Activated CD8-positive, alpha-beta T cell treated with anti-CD3 and anti-CD28 coated beads for 36 hours (primary cell): ENCODE data around the gene MACF1. TPM values are rescaled to one million over a fixed set of nuclear protein-coding genes. Genes with fewer than 3 reads are reported as not detected.
"Not testable (repeated sequence)": the region's sequence is repeated elsewhere in the genome, so short reads cannot be mapped to it uniquely, and the experiment has no call there.

Source experiments
- ATAC-seq: fragments of 200-7000 bp; cut with Tn5 transposase; one replicate; pipeline ENCODE4 v1.10.0; 2021; ENCODE audit warnings: mild to moderate bottlenecking, moderate library complexity
- CTCF ChIA-PET: fragments of 350-600 bp; sonication (Branson Sonifier 250); formaldehyde crosslinking; loops from one replicate; lab custom pipeline; 2021; ENCODE audit warnings: antibody characterized with exemption; lab: Charles Lee
- POLR2A ChIA-PET: fragments of 350-600 bp; sonication (Branson Sonifier 250); formaldehyde crosslinking; loops from one replicate; lab custom pipeline; 2021; ENCODE audit warnings: antibody characterized with exemption; lab: Charles Lee
- DNase-seq: peaks from one replicate; pipeline ENCODE4 v3.0.0-alpha.2; 2020
- H3K27ac Mint-ChIP-seq: one replicate; pipeline ENCODE4 v1.8.0; 2021; ENCODE audit warnings: mild to moderate bottlenecking, mixed read lengths
- H3K27me3 Mint-ChIP-seq: one replicate; pipeline ENCODE4 v1.8.0; 2021; ENCODE audit warnings: mixed read lengths
- H3K36me3 Mint-ChIP-seq: one replicate; pipeline ENCODE4 v1.8.0; 2021; ENCODE audit warnings: low read depth, mixed read lengths
- H3K4me1 Mint-ChIP-seq: one replicate; pipeline ENCODE4 v1.8.0; 2021; ENCODE audit warnings: low read depth, mixed read lengths
- H3K4me3 Mint-ChIP-seq: one replicate; pipeline ENCODE4 v1.8.0; 2021; ENCODE audit warnings: mild to moderate bottlenecking, moderate library complexity, mixed read lengths
- H3K9me3 Mint-ChIP-seq: one replicate; pipeline ENCODE4 v1.8.0; 2021; ENCODE audit warnings: mixed read lengths
- intact Hi-C: fragments of 100-400 bp; cut with micrococcal nuclease; formaldehyde crosslinking; loops from one replicate; pipeline ENCODE4 v1.10.0; 2022
- total RNA-seq, 2 experiments: library from RNA; stranded (reverse); gene quantifications; one replicate each; pipeline ENCODE4 v1.2.3, GENCODE V29; 2021
- TF ChIP-seq, protein P1 (sequence below): fragments of 200-600 bp; IDR thresholded peaks from one replicate; pipeline ENCODE4 v1.8.0; 2022; ENCODE audit warnings: antibody characterized with exemption, mild to moderate bottlenecking

Gene MACF1
- total RNA-seq, 2 experiments from 2014 or later = 201 to 215 TPM

GRCh38 chr1:39205102-39205780, 746 bp downstream of the MACF1 start:
- peak overlapping the region; percentile 84 for H3K4me3 Mint-ChIP-seq
- peaks cover 16% of the 10 kb centered on the region for H3K36me3 Mint-ChIP-seq
- DNase-seq = peak; percentile 84
- ChIA-PET POLR2A (interaction anchor here (0.9 to 6.1 kb wide), 10 partner anchors 11 to 55 kb away, joined by 3 to 85 read pairs (median 5); no protein-coding TSS in a partner anchor), CTCF (interaction anchor here (0.7 to 9.1 kb wide), 12 partner anchors 9 to 156 kb away, joined by 3 to 150 read pairs (median 4); no protein-coding TSS in a partner anchor)
- peaks cover 35% of the 10 kb centered on the region for H3K4me1 Mint-ChIP-seq
- intact Hi-C loops = no loop called here
- ATAC-seq = peak; percentile 92
- H3K9me3 Mint-ChIP-seq = peaks cover 3% of the 10 kb centered on the region
- H3K27me3 Mint-ChIP-seq = no peaks in the 10 kb centered on the region
- peak overlapping the region; percentile 95 for H3K27ac Mint-ChIP-seq
- TF ChIP-seq, protein P1, sequence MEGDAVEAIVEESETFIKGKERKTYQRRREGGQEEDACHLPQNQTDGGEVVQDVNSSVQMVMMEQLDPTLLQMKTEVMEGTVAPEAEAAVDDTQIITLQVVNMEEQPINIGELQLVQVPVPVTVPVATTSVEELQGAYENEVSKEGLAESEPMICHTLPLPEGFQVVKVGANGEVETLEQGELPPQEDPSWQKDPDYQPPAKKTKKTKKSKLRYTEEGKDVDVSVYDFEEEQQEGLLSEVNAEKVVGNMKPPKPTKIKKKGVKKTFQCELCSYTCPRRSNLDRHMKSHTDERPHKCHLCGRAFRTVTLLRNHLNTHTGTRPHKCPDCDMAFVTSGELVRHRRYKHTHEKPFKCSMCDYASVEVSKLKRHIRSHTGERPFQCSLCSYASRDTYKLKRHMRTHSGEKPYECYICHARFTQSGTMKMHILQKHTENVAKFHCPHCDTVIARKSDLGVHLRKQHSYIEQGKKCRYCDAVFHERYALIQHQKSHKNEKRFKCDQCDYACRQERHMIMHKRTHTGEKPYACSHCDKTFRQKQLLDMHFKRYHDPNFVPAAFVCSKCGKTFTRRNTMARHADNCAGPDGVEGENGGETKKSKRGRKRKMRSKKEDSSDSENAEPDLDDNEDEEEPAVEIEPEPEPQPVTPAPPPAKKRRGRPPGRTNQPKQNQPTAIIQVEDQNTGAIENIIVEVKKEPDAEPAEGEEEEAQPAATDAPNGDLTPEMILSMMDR = no peak

- Mint-ChIP-seq H3K36me3 (peaks cover 19% of the 10 kb centered on the region), H3K4me1 (peaks cover 37% of the 10 kb centered on the region), H3K27me3 (no peaks in the 10 kb centered on the region), H3K27ac (peak overlapping the region; percentile 95), H3K4me3 (peak overlapping the region; percentile 84), H3K9me3 (peaks cover 5% of the 10 kb centered on the region)
- peak; percentile 18 for ATAC-seq
- TF ChIP-seq, protein P1 = no peak
- CTCF ChIA-PET = interaction anchor here (0.8 to 9.1 kb wide), 9 partner anchors 9 to 59 kb away, joined by 3 to 150 read pairs (median 4); no protein-coding TSS in a partner anchor
- intact Hi-C loops = loop anchor here (1.0 kb wide), 1 partner anchor 8 kb away; no protein-coding TSS in a partner anchor
- POLR2A ChIA-PET = interaction anchor here (0.9 to 6.1 kb wide), 8 partner anchors 11 to 54 kb away, joined by 3 to 85 read pairs (median 6); no protein-coding TSS in a partner anchor
- DNase-seq = no peak
These were observed 1.4 kb downstream of the MACF1 start for GRCh38 chr1:39205781-39206464.

DNA sequence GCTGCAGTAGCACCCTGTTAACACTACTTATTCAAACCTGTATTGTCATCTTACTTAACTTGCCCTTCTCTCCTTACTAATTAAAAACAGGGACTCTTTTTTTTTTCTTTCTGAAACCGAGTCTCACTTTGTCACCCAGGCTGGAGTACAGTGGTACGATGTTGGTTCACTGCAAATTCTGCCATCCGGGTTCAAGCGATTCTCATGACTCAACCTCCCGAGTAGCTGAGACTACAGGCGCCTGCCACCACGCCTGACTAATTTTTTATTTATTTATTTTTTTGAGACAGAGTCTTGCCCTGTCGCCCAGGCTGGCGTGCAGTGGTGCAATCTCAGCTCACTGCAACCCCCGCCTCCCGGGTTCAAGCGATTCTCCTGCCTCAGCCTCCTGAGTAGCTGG, 3.9 kb downstream of the MACF1 start:
- peaks cover 32% of the 10 kb centered on the region for H3K4me1 Mint-ChIP-seq
- H3K27me3 Mint-ChIP-seq, intact Hi-C loops, H3K9me3 Mint-ChIP-seq, ATAC-seq, DNase-seq: not testable (repeated sequence)
- H3K27ac Mint-ChIP-seq = peak overlapping the region; percentile 67
- ChIA-PET POLR2A (interaction anchor here (1.1 to 4.7 kb wide), 4 partner anchors 8 to 15 kb away, joined by 3 to 81 read pairs (median 4); no protein-coding TSS in a partner anchor), CTCF (interaction anchor here (0.9 to 9.1 kb wide), 3 partner anchors 9 to 52 kb away, joined by 3 to 150 read pairs (median 47); no protein-coding TSS in a partner anchor)
- H3K36me3 Mint-ChIP-seq = peaks cover 16% of the 10 kb centered on the region
- H3K4me3 Mint-ChIP-seq = peak overlapping the region; percentile 5

DNA sequence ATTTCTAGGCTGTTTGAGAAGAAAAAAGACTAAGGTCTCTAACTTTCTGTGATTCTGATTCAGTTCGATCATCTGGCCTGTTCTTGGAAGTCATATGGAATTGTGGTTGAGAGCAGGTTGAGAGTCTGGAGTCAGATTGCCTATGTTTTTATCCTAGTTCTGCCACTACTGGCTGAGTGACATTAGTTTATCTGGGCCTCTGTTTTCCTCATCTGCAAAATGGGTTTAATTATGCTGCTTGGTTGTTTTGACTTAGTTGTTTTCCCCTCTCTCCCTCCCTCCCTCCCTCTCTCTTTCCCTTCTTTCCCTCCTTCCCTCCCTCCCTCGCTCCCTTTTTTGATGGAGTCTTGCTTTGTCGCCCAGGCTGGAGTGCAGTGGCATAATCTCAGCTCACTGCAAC, 6.2 kb downstream of the MACF1 start:
- H3K36me3 Mint-ChIP-seq = peaks cover 21% of the 10 kb centered on the region
- no peak overlapping the region for H3K4me3 Mint-ChIP-seq
- H3K27me3 Mint-ChIP-seq = no peaks in the 10 kb centered on the region
- DNase-seq = no peak
- no peak for ATAC-seq
- intact Hi-C loops = no loop called here
- TF ChIP-seq, protein P1 = no peak
- POLR2A ChIA-PET = interaction anchor here (0.6 to 1.3 kb wide), 7 partner anchors 12 to 1794 kb away, joined by 3 to 6 read pairs (median 3); no protein-coding TSS in a partner anchor
- peaks cover 4% of the 10 kb centered on the region for H3K9me3 Mint-ChIP-seq
- H3K4me1 Mint-ChIP-seq = peaks cover 36% of the 10 kb centered on the region
- CTCF ChIA-PET = interaction anchor here (1.0 to 9.1 kb wide), 5 partner anchors 17 to 48 kb away, joined by 3 to 150 read pairs (median 5); no protein-coding TSS in a partner anchor
- no peak overlapping the region for H3K27ac Mint-ChIP-seq

DNA sequence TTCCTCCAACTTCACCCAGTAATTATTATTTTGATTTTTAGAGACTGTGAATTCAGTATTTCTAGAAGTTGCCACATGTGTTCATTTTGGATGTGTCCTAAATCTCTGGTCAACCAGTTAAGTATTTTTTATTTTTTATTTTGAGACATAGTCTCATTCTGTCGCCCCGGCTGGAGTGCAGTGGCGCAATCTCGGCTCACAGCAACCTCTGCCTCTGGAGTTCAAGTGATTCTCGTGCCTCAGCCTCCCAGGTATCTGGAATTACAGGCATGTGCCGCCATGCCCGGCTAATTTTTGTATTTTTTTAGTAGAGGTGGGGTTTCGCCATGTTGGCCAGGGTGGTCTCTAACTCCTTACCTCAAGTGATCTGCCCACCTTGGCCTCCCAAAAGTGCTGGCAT, 8.0 kb downstream of the MACF1 start:
- TF ChIP-seq, protein P1 = no peak
- Mint-ChIP-seq H3K27ac (no peak overlapping the region), H3K9me3 (peaks cover 4% of the 10 kb centered on the region), H3K27me3 (no peaks in the 10 kb centered on the region), H3K4me1 (peaks cover 40% of the 10 kb centered on the region), H3K36me3 (peaks cover 26% of the 10 kb centered on the region), H3K4me3 (no peak overlapping the region)
- no peak for ATAC-seq
- ChIA-PET CTCF (interaction anchor here (1.1 to 6.3 kb wide), 2 partner anchors 20 to 46 kb away, joined by 4 to 80 read pairs; no protein-coding TSS in a partner anchor), POLR2A (no interaction called here)
- DNase-seq = no peak
- intact Hi-C loops = no loop called here
